C4-2B (cell line): ENCODE measurements around the gene GTF2F1.

Experiments
- ZFX ChIP-seq: fragments of 450-650 bp; IDR thresholded peaks from 2 replicates; pipeline ENCODE4 v1.6.1; 2017
- TF ChIP-seq, protein P1 (sequence below): fragments of 450-650 bp; conservative IDR thresholded peaks from 2 replicates; pipeline ENCODE4 v1.5.1; 2017; ENCODE audit warnings: mild to moderate bottlenecking

DNA sequence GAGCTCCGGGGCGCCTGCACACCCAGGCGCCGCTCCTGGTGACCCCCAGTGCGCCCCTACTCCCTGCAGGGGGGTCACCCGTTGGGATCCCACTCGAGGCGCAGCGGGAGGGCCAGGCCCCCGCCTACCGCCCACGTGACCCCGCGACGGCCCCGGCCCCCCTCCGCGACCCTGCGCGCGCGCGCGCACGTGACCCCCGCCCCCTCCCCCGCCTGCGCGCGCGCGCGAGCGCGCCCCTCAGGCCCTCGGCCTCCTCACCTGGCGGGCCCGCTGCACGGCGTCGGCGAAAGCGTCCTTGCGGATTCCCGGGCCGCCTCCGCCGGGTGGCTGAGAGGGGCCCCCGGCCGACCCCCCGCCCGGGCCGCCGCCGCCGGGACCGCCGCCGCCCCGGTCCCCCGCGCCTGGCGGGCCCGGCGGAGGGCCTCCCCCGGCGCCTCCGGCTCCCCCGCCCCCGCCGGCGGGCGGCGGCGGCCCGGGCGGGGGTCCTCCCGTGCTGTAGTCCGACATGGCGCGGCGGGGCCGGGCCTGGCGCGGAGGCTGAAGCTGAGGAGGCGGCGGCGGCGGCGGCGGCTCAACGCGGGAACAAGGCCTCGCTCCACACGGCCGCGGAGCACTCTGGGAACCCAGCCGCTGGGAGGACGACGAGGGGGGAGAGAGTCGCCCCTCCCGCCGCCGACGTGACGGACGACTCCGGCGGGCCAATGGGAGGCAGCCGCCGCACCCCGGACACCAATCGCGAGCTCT, 31.4 kb upstream of the GTF2F1 start, which contains the start of gene KHSRP:
- TF ChIP-seq, protein P1, sequence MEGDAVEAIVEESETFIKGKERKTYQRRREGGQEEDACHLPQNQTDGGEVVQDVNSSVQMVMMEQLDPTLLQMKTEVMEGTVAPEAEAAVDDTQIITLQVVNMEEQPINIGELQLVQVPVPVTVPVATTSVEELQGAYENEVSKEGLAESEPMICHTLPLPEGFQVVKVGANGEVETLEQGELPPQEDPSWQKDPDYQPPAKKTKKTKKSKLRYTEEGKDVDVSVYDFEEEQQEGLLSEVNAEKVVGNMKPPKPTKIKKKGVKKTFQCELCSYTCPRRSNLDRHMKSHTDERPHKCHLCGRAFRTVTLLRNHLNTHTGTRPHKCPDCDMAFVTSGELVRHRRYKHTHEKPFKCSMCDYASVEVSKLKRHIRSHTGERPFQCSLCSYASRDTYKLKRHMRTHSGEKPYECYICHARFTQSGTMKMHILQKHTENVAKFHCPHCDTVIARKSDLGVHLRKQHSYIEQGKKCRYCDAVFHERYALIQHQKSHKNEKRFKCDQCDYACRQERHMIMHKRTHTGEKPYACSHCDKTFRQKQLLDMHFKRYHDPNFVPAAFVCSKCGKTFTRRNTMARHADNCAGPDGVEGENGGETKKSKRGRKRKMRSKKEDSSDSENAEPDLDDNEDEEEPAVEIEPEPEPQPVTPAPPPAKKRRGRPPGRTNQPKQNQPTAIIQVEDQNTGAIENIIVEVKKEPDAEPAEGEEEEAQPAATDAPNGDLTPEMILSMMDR, result no peak
- TF ChIP-seq ZFX, result peak; percentile 87; the same call in 1 of the 2 replicates
